Measurements from ENCODE around the gene SLC36A2. TPM values are rescaled to one million over a fixed set of nuclear protein-coding genes. Genes with fewer than 3 reads are reported as not detected.
"Not testable (repeated sequence)": the region's sequence is repeated elsewhere in the genome, so short reads cannot be mapped to it uniquely, and the experiment has no call there.

SLC36A2 gene
- total RNA-seq (2014; rRNA removed; shearing (Covaris generic)), result not detected in 2 replicates

DNA sequence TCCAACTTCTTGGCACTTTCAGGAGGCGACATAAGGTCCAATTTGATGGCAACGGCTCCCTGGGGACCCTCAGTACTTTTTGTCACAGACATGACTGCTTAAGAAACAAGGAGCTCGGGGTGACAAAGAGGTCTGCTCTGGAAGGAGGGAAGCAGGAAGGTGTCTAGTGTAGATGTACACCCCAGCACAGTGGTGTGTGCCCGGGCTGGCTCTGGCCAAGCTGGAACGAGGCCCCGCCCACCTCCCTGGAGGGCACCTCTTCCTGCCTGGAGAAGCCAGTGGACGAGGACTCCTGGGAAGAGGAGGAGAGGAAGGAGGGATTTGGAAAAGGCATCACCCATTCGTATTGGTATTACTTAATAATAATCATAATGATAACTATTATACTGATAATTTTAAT, at the start of gene SLC36A2:
Gene SLC36A2, minus strand, starts transcription at position 191 of the 400 bp plus-strand sequence. Its CDS starts 99 bp downstream, at position 92.
- Histone ChIP-seq H3K9me3 (replicated peaks) (no peaks in the 10 kb centered on the region), H3K27ac (no peak within 1 kb of the TSS), H3K4me3 (no peak within 1 kb of the TSS), H3K36me3 (no peaks in the 10 kb centered on the region), H3K4me1 (no peaks in the 10 kb centered on the region), H3K27me3 (peaks cover 3% of the 10 kb centered on the region; the same call in 1 of the 2 replicates)
- no peak for DNase-seq

DNA sequence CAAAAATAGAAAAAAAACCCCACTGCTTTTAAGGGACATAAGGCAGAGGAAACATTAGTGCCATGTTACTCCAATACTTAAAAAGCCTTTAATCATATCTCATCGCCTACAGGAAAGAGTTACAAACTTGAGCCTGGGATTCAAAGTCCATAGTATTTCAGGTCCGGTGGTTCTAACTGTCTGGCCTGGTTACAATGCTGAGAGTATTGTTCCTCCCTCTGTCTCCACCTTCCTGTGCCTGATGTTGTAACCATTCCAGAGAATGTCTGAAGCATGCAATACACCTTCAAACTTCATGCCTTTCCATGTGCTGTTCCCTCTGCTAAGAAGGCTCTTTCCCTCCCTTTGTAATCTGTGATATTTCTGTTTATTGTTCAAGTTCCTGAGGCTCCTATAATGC, 41.6 kb upstream of the SLC36A2 start:
- H3K4me1 ChIP-seq, result peaks cover 15% of the 10 kb centered on the region
- no peak overlapping the region for H3K27ac ChIP-seq
- H3K27me3 ChIP-seq, result no peaks in the 10 kb centered on the region
- no peak overlapping the region for H3K4me3 ChIP-seq
- no peaks in the 10 kb centered on the region for H3K9me3 ChIP-seq (replicated peaks)
- no peak for DNase-seq
- H3K36me3 ChIP-seq, result no peaks in the 10 kb centered on the region

GRCh38 chr5:151384106-151384505, 36.7 kb upstream of the SLC36A2 start:
- no peak overlapping the region for H3K27ac ChIP-seq
- H3K4me3 ChIP-seq, result no peak overlapping the region
- peaks cover 33% of the 10 kb centered on the region for H3K4me1 ChIP-seq
- no peaks in the 10 kb centered on the region for H3K9me3 ChIP-seq (replicated peaks)
- no peaks in the 10 kb centered on the region for H3K36me3 ChIP-seq
- no peak for DNase-seq
- no peaks in the 10 kb centered on the region for H3K27me3 ChIP-seq

DNA sequence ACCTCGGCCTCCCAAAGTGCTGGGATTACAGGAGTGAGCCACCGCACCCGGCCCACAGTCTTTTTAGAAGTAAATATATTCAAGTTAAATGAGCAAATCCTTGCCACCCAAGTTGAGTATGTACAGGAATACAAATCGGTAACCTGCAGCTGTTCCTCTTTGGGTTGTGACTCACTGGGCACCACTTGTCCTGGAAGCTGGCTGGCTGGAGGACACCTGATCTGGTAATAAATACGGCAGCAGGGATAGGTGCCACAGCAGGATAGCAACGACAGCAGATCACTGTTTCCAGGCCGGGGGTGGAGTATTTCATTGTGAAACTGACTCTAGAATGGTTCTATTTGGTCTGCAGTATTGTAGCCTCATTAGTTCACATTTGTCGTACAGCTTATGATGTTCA, 35.7 kb upstream of the SLC36A2 start:
- H3K27ac ChIP-seq, result peak overlapping the region; percentile 36
- no peaks in the 10 kb centered on the region for H3K36me3 ChIP-seq
- H3K27me3 ChIP-seq, result no peaks in the 10 kb centered on the region
- H3K4me1 ChIP-seq, result peaks cover 33% of the 10 kb centered on the region
- 0 out of 2 replicates have a peak, but pooled peaks cover 3% of the 10 kb centered on the region for H3K9me3 ChIP-seq (replicated peaks)
- H3K4me3 ChIP-seq, result no peak overlapping the region
- peak; percentile 87 to 89 for DNase-seq

GRCh38 chr5:151382576-151382975, 35.2 kb upstream of the SLC36A2 start:
- H3K27ac ChIP-seq, result peak overlapping the region; percentile 36
- H3K4me3 ChIP-seq, result no peak overlapping the region
- H3K9me3 ChIP-seq (replicated peaks), result 0 out of 2 replicates have a peak, but pooled peaks cover 6% of the 10 kb centered on the region
- no peak for DNase-seq
- no peaks in the 10 kb centered on the region for H3K36me3 ChIP-seq
- H3K4me1 ChIP-seq, result peaks cover 33% of the 10 kb centered on the region
- H3K27me3 ChIP-seq, result no peaks in the 10 kb centered on the region

DNA sequence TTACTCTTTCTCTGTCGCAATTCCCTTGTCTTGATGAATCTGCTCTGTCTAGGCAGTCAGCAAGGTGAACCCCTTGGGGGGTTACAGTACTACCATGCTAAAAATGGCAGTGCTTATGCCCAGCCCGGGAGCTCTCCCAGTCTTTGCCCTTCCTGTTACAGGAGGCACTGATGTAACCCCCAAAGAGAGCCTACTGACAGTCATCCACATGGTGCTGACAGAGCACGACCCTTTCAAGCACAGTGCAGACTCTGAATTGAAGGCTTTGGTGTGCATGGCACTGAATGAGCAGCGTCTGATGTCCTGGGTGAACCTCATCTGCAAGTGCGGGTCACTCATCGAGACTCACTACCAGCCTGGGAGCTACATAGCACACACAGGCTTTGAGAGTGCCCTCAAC, 34.5 kb upstream of the SLC36A2 start:
- Histone ChIP-seq H3K27me3 (no peaks in the 10 kb centered on the region), H3K4me1 (peaks cover 33% of the 10 kb centered on the region), H3K36me3 (no peaks in the 10 kb centered on the region), H3K27ac (no peak overlapping the region), H3K9me3 (replicated peaks) (0 out of 2 replicates have a peak, but pooled peaks cover 6% of the 10 kb centered on the region), H3K4me3 (no peak overlapping the region)
- DNase-seq, result no peak

GRCh38 chr5:151378616-151379015, 31.3 kb upstream of the SLC36A2 start:
- no peak for DNase-seq

DNA sequence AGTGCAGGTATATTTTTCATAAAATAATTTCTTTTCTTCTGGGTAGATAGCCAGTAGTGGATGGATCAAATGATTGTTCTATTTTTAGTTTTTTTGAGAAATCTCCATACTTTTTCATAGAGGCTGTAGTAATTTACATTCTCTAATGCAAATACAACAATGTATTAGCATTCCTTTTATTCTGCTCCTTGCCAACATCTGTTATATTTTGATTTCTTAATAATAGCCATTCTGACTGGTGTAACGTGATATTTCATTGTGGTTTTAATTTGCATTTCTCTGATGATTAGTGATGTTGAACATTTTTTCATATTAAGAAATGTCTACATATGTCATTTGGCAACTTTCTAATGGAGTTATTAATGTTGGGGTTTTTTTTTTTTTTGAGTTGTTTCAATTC, 27.2 kb upstream of the SLC36A2 start:
- Histone ChIP-seq H3K4me1 (no peaks in the 10 kb centered on the region), H3K27ac (no peak overlapping the region), H3K27me3 (no peaks in the 10 kb centered on the region), H3K4me3 (no peak overlapping the region), H3K36me3 (no peaks in the 10 kb centered on the region), H3K9me3 (replicated peaks) (0 out of 2 replicates have a peak, but pooled peaks cover 6% of the 10 kb centered on the region)
- DNase-seq, result no peak

More at GRCh38 chr5:151378616-151379015, 31.3 kb upstream of the SLC36A2 start:
- Histone ChIP-seq H3K4me3 (no peak overlapping the region), H3K27me3 (no peaks in the 10 kb centered on the region), H3K36me3 (no peaks in the 10 kb centered on the region), H3K27ac (no peak overlapping the region), H3K9me3 (replicated peaks) (0 out of 2 replicates have a peak, but pooled peaks cover 6% of the 10 kb centered on the region), H3K4me1 (peaks cover 16% of the 10 kb centered on the region)

- not testable (repeated sequence) for H3K27me3 ChIP-seq; DNase-seq; H3K4me3 ChIP-seq; H3K36me3 ChIP-seq; H3K9me3 ChIP-seq (replicated peaks); H3K4me1 ChIP-seq; H3K27ac ChIP-seq
These were observed 19.7 kb upstream of the SLC36A2 start for GRCh38 chr5:151367038-151367437.

GRCh38 chr5:151363673-151364072, 16.3 kb upstream of the SLC36A2 start:
- Histone ChIP-seq H3K27me3 (no peaks in the 10 kb centered on the region), H3K4me1 (no peaks in the 10 kb centered on the region), H3K4me3 (no peak overlapping the region), H3K9me3 (replicated peaks) (peaks cover 5% of the 10 kb centered on the region; the same call in 1 of the 2 replicates), H3K36me3 (no peaks in the 10 kb centered on the region), H3K27ac (no peak overlapping the region)
- DNase-seq, result no peak

DNA sequence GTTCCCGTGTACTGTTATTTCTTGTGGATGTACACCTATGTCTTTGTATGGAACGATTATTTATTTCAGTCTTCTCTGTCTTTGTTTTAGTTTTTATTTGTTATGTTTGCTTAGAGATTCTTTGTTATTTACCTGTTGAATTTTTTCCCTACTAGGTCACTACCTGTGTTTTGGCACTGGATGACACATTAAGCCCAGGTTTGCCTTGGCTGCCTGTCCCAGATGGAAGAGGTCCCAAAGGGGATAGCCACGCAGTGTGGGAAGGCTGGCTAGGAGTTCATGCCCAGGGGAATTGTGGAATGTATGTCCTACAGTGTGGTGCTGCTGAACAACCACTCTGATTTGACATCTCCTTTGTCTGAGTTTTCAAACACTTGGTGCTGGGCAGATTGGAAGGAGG, 15.6 kb upstream of the SLC36A2 start:
- H3K4me1 ChIP-seq, result no peaks in the 10 kb centered on the region

DNA sequence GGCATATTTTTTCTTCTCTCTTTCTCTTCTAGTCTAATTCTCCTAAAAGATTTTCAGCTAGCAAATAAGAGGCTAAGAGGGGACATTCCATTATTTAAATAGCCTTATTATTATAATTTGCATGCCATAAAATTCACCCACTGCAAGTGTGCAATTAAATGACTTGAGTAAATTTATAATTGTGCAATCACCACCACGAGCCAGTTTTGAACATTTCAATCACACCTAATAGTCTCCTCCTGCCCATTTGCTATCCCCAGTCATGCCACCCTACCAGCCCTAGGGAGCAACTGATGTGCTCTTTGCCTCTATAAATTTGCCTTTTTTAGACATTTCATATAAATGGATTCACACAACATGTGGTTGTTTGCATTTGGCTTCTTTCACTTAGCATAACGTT, 12.0 kb upstream of the SLC36A2 start:
- Histone ChIP-seq H3K27ac (no peak overlapping the region), H3K36me3 (no peaks in the 10 kb centered on the region), H3K4me1 (no peaks in the 10 kb centered on the region), H3K9me3 (replicated peaks) (no peaks in the 10 kb centered on the region), H3K4me3 (no peak overlapping the region), H3K27me3 (no peaks in the 10 kb centered on the region)
- no peak for DNase-seq

More for the DNA sequence above, 15.6 kb upstream of the SLC36A2 start:
- H3K9me3 ChIP-seq (replicated peaks), result 0 out of 2 replicates have a peak, but pooled peaks cover 1% of the 10 kb centered on the region
- DNase-seq, result no peak
- H3K27ac ChIP-seq, result no peak overlapping the region
- H3K27me3 ChIP-seq, result no peaks in the 10 kb centered on the region
- H3K36me3 ChIP-seq, result no peaks in the 10 kb centered on the region
- H3K4me3 ChIP-seq, result no peak overlapping the region

DNA sequence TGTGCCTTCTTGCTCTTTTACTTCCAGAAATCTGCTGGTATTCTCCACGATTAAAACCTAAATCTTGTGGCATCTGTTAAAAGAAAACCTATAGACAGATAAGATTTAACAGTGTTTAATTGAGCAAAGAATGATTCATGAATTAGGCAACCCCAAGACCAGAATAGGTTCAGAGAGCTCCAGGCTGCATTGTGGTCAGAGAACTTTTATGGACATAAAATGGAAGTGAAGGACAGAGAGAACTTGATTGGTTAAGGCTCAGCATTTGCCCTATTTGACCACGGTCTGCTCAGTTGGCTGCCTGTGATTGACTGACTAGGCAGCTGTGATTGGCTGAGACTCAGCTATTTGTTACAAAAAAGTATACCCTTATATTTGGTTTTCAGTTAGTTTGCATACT, 10.4 kb upstream of the SLC36A2 start:
- no peaks in the 10 kb centered on the region for H3K9me3 ChIP-seq (replicated peaks)
- H3K27ac ChIP-seq, result no peak overlapping the region
- H3K4me3 ChIP-seq, result no peak overlapping the region
- H3K27me3 ChIP-seq, result no peaks in the 10 kb centered on the region
- no peaks in the 10 kb centered on the region for H3K36me3 ChIP-seq
- H3K4me1 ChIP-seq, result no peaks in the 10 kb centered on the region
- no peak for DNase-seq

- DNase-seq, result no peak
- no peaks in the 10 kb centered on the region for H3K9me3 ChIP-seq (replicated peaks)
These were observed 9.7 kb upstream of the SLC36A2 start for GRCh38 chr5:151357097-151357496.

DNA sequence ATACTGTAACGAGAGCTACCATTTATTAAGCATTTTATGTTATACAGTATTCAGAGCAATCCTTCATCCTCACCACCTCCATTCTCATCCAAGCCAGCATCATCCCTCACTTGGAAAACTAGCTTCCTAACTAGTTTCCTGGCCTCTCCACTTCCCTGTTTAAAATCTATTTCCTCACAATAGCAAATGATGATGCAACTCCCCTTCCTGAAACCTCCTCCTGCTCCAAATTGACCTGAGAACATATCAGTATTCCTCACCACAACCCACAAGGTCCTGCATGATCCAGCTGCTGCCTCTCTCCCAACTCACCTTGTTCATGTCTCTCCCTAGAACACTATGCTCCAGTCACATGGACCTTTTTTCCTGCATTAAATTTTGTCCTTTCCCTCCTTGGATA, 4.3 kb upstream of the SLC36A2 start:
- H3K4me3 ChIP-seq, result no peak overlapping the region
- no peaks in the 10 kb centered on the region for H3K9me3 ChIP-seq (replicated peaks)
- H3K27ac ChIP-seq, result no peak overlapping the region
- no peaks in the 10 kb centered on the region for H3K36me3 ChIP-seq
- DNase-seq, result no peak
- H3K27me3 ChIP-seq, result no peaks in the 10 kb centered on the region
- no peaks in the 10 kb centered on the region for H3K4me1 ChIP-seq

More at GRCh38 chr5:151357097-151357496, 9.7 kb upstream of the SLC36A2 start:
- Histone ChIP-seq H3K27ac (no peak overlapping the region), H3K4me3 (no peak overlapping the region), H3K4me1 (no peaks in the 10 kb centered on the region), H3K27me3 (no peaks in the 10 kb centered on the region), H3K36me3 (no peaks in the 10 kb centered on the region)

DNA sequence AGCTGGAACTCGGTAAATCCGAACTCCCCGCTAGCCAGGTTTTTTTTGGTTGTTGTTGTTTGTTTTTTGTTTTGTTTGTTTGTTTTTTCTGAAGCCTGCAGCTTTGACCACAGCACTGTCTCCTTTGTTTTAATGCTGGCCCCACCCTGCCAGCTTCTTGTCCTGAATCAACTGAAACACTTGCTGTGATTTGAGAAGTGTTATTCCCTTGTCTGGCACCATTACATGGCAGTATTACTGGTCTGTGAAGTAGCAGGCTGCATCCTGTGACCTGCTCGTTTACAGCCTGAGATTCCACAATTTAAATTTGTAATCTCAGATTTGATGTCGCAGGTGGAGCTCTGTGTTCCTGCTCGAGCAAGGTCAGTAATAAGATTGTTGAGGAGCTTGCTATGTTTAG, 1.4 kb upstream of the SLC36A2 start:
- Histone ChIP-seq H3K9me3 (replicated peaks) (no peaks in the 10 kb centered on the region), H3K36me3 (no peaks in the 10 kb centered on the region), H3K27ac (no peak overlapping the region), H3K27me3 (peaks cover 3% of the 10 kb centered on the region; the same call in 1 of the 2 replicates), H3K4me3 (no peak overlapping the region), H3K4me1 (no peaks in the 10 kb centered on the region)
- no peak for DNase-seq
